ENCODE data around the gene IFT52. TPM values are rescaled to one million over a fixed set of nuclear protein-coding genes. Genes with fewer than 3 reads are reported as not detected.

IFT52 gene
- total RNA-seq, 2 donors from 2014 or later = 41.4 to 58.3 TPM

- Histone ChIP-seq H3K27ac (ENCODE audit: low read depth, low read length) (no peak overlapping the region), H3K4me3 (ENCODE audit: low read length) (no peak overlapping the region), H3K27me3 (ENCODE audit: control insufficient read depth, insufficient read depth, low read length, poor library complexity, severe bottlenecking) (no peaks in the 10 kb centered on the region), H3K9ac (ENCODE audit: extremely low read depth, low read length, poor library complexity, severe bottlenecking) (no peak overlapping the region), H3K4me1 (ENCODE audit: control insufficient read depth, insufficient read depth, low read length) (no peaks in the 10 kb centered on the region), H3K9me3 (ENCODE audit: control insufficient read depth, low read length) (peaks cover 4% of the 10 kb centered on the region), H3K36me3 (ENCODE audit: control insufficient read depth, insufficient read depth, low read length) (peaks cover 13% of the 10 kb centered on the region)
- WGBS, 2 experiments (ENCODE audit: insufficient coverage in 1 of 2, insufficient read length in 1 of 2) = 90 to 92% methylated on average over 3 to 4 of the region's 4 CpGs
- peaks cover 17% of the 10 kb centered on the region for H3K9me3 Mint-ChIP-seq
- DNase-seq = no peak
- no peaks in the 10 kb centered on the region for H3K27me3 Mint-ChIP-seq (ENCODE audit: insufficient read depth)
- TF ChIP-seq CTCF (conservative IDR thresholded peaks at IDR 0.05) = no peak
- H3K4me3 Mint-ChIP-seq = no peak overlapping the region
- H3K4me1 Mint-ChIP-seq = no peaks in the 10 kb centered on the region
- H3K36me3 Mint-ChIP-seq (ENCODE audit: low read depth) = peaks cover 54% of the 10 kb centered on the region
- no peak overlapping the region for H3K27ac Mint-ChIP-seq
Observed at GRCh38 chr20:43545837-43546578, 44.7 kb upstream of the IFT52 start.

GRCh38 chr20:43548273-43548880 lies 42.4 kb upstream of the IFT52 start:
- DNase-seq = no peak
- H3K4me3 ChIP-seq (ENCODE audit: low read length) = no peak overlapping the region
- no peak for TF ChIP-seq CTCF (conservative IDR thresholded peaks at IDR 0.05)
- H3K27me3 Mint-ChIP-seq (ENCODE audit: insufficient read depth) = no peaks in the 10 kb centered on the region
- H3K9me3 ChIP-seq (ENCODE audit: control insufficient read depth, low read length) = peaks cover 4% of the 10 kb centered on the region
- H3K4me3 Mint-ChIP-seq = no peak overlapping the region
- peaks cover 7% of the 10 kb centered on the region for H3K36me3 ChIP-seq (ENCODE audit: control insufficient read depth, insufficient read depth, low read length)
- H3K9me3 Mint-ChIP-seq = peaks cover 17% of the 10 kb centered on the region
- no peaks in the 10 kb centered on the region for H3K4me1 Mint-ChIP-seq
- H3K27me3 ChIP-seq (ENCODE audit: control insufficient read depth, insufficient read depth, low read length, poor library complexity, severe bottlenecking) = no peaks in the 10 kb centered on the region
- H3K27ac Mint-ChIP-seq = no peak overlapping the region
- no peaks in the 10 kb centered on the region for H3K4me1 ChIP-seq (ENCODE audit: control insufficient read depth, insufficient read depth, low read length)
- 67 to 69% methylated on average over 4 to 5 of the region's 5 CpGs for WGBS, 2 experiments (ENCODE audit: insufficient coverage in 1 of 2, insufficient read length in 1 of 2)
- peaks cover 46% of the 10 kb centered on the region for H3K36me3 Mint-ChIP-seq (ENCODE audit: low read depth)
- no peak overlapping the region for H3K27ac ChIP-seq (ENCODE audit: low read depth, low read length)
- no peak overlapping the region for H3K9ac ChIP-seq (ENCODE audit: extremely low read depth, low read length, poor library complexity, severe bottlenecking)

- Histone ChIP-seq H3K36me3 (ENCODE audit: control insufficient read depth, insufficient read depth, low read length) (peaks cover 7% of the 10 kb centered on the region), H3K27ac (ENCODE audit: low read depth, low read length) (no peak overlapping the region), H3K4me3 (ENCODE audit: low read length) (no peak overlapping the region), H3K9ac (ENCODE audit: extremely low read depth, low read length, poor library complexity, severe bottlenecking) (no peak overlapping the region), H3K4me1 (ENCODE audit: control insufficient read depth, insufficient read depth, low read length) (no peaks in the 10 kb centered on the region), H3K9me3 (ENCODE audit: control insufficient read depth, low read length) (peaks cover 4% of the 10 kb centered on the region), H3K27me3 (ENCODE audit: control insufficient read depth, insufficient read depth, low read length, poor library complexity, severe bottlenecking) (no peaks in the 10 kb centered on the region)
- Mint-ChIP-seq H3K4me1 (no peaks in the 10 kb centered on the region), H3K9me3 (peaks cover 17% of the 10 kb centered on the region), H3K36me3 (ENCODE audit: low read depth) (peaks cover 37% of the 10 kb centered on the region), H3K27me3 (ENCODE audit: insufficient read depth) (no peaks in the 10 kb centered on the region), H3K27ac (no peak overlapping the region), H3K4me3 (no peak overlapping the region)
- no peak for TF ChIP-seq CTCF (conservative IDR thresholded peaks at IDR 0.05)
- no peak for DNase-seq
- WGBS, 2 experiments (ENCODE audit: insufficient coverage in 1 of 2, insufficient read length in 1 of 2) = 98 to 100% methylated on average over 2 to 4 of the region's 4 CpGs
Observed at GRCh38 chr20:43549416-43550065, 41.2 kb upstream of the IFT52 start.

Data from endodermal cell (in vitro differentiated cells).